PC-9 (cell line): ENCODE data around the gene CA5A. TPM values are rescaled to one million over a fixed set of nuclear protein-coding genes. Genes with fewer than 3 reads are reported as not detected.
"Not testable (repeated sequence)": the region's sequence is repeated elsewhere in the genome, so short reads cannot be mapped to it uniquely, and the experiment has no call there.

Experiments
- BruUV-seq: library from RNA; stranded (reverse); fragments of 400-500 nt; replicated peaks from 2 replicates; lab custom pipeline; 2021; lab: Mats Ljungman, UMichigan
- CTCF ChIA-PET: fragments of 300-600 bp; sonication (Branson Sonifier 250); formaldehyde crosslinking; loops from one replicate; lab custom pipeline; 2022; ENCODE audit warnings: antibody characterized with exemption; lab: Charles Lee
- POLR2A ChIA-PET: fragments of 300-600 bp; sonication (Branson Sonifier 250); formaldehyde crosslinking; loops from one replicate; lab custom pipeline; 2022; ENCODE audit warnings: antibody characterized with exemption; ENCODE audit not compliant: unreplicated experiment; lab: Charles Lee
- DNase-seq, 2 experiments: peaks; one replicate each; pipeline versions ENCODE4 v3.0.0 to v3.0.0-alpha.2; 2015 to 2022; ENCODE audit warnings: mixed read lengths in 1 of 2
- H2AFZ ChIP-seq: fragments of 200-600 bp; sonication (generic); 2 replicates; pipeline ENCODE4 v1.8.1; 2017; ENCODE audit warnings: antibody characterized with exemption
- H3F3A ChIP-seq: fragments of 200-600 bp; sonication (generic); 2 replicates; pipeline ENCODE4 v1.8.1; 2017; ENCODE audit warnings: antibody characterized with exemption, mild to moderate bottlenecking, low read depth; ENCODE audit not compliant: insufficient read depth
- H3K27ac ChIP-seq: fragments of 200-600 bp; sonication (generic); 2 replicates; pipeline ENCODE4 v1.6.1; 2016; ENCODE audit warnings: mixed run types
- H3K27me3 ChIP-seq: fragments of 200-600 bp; sonication (generic); 2 replicates; pipeline ENCODE4 v1.6.1; 2016; ENCODE audit warnings: low read depth, mixed run types; ENCODE audit not compliant: insufficient read depth
- H3K36me3 ChIP-seq: fragments of 200-600 bp; sonication (generic); 2 replicates; pipeline ENCODE4 v1.6.1; 2016; ENCODE audit warnings: low read depth, mixed run types
- H3K4me1 ChIP-seq: fragments of 200-600 bp; sonication (generic); replicated peaks from 2 replicates; pipeline ENCODE4 v1.6.1; 2016; ENCODE audit warnings: mixed run types; ENCODE audit not compliant: insufficient read depth
- H3K4me2 ChIP-seq: fragments of 200-600 bp; sonication (generic); 2 replicates; pipeline ENCODE4 v1.6.1; 2017; ENCODE audit warnings: mixed run types
- H3K4me3 ChIP-seq: fragments of 200-600 bp; sonication (generic); 2 replicates; pipeline ENCODE4 v1.6.1; 2016; ENCODE audit warnings: mixed run types
- H3K79me2 ChIP-seq: fragments of 200-600 bp; sonication (generic); 2 replicates; pipeline ENCODE4 v1.6.1; 2017; ENCODE audit warnings: low read depth, mixed run types
- H3K9me2 ChIP-seq: fragments of 200-600 bp; sonication (generic); 2 replicates; pipeline ENCODE4 v1.8.1; 2017; ENCODE audit warnings: mild to moderate bottlenecking; ENCODE audit not compliant: insufficient read depth
- H3K9me3 ChIP-seq: fragments of 200-600 bp; sonication (generic); 2 replicates; pipeline ENCODE4 v1.8.1; 2016; ENCODE audit warnings: low read depth; ENCODE audit not compliant: insufficient read depth
- H4K20me1 ChIP-seq: fragments of 200-600 bp; sonication (generic); 2 replicates; pipeline ENCODE4 v1.8.1; 2017; ENCODE audit not compliant: insufficient read depth
- CTCF ChIP-seq: fragments of 200-600 bp; sonication (generic); conservative IDR thresholded peaks from 2 replicates; pipeline ENCODE4 v1.6.1; 2017; ENCODE audit warnings: mixed run types, antibody characterized with exemption, mild to moderate bottlenecking, moderate library complexity
- EZH2 ChIP-seq: fragments of 200-600 bp; sonication (generic); IDR thresholded peaks from 2 replicates; pipeline ENCODE4 v1.8.0; 2017; ENCODE audit warnings: antibody characterized with exemption, low read depth
- intact Hi-C: fragments of 100-400 bp; cut with micrococcal nuclease; formaldehyde crosslinking; loops from one replicate; pipeline ENCODE4 v1.10.0; 2022; ENCODE audit not compliant: unreplicated experiment
- total RNA-seq: library from RNA; stranded (reverse); gene quantifications from 2 replicates; pipeline ENCODE4 v1.2.3, GENCODE V29; 2021

CA5A gene
- total RNA-seq, 1 experiment from 2014 or later: 0.26 TPM

- H3K36me3 ChIP-seq, POLR2A ChIA-PET, H3K4me2 ChIP-seq, DNase-seq, H3K27me3 ChIP-seq, H3F3A ChIP-seq, BruUV-seq, intact Hi-C loops, H3K79me2 ChIP-seq, H3K4me3 ChIP-seq, H2AFZ ChIP-seq, H3K9me2 ChIP-seq, H3K27ac ChIP-seq, H4K20me1 ChIP-seq, H3K9me3 ChIP-seq: not testable (repeated sequence)
- CTCF ChIA-PET: interaction anchor here (0.7 kb wide), 1 partner anchor 1276 kb away, joined by 3 read pairs; no protein-coding TSS in a partner anchor
- H3K4me1 ChIP-seq: peaks cover 16% of the 10 kb centered on the region
Measured at GRCh38 chr16:87887931-87888330, 48.4 kb downstream of the CA5A start.

GRCh38 chr16:87885371-87885967, 50.9 kb downstream of the CA5A start:
- peak overlapping the region; percentile 64 for H3K4me2 ChIP-seq

GRCh38 chr16:87882436-87883019, 53.8 kb downstream of the CA5A start:
- Histone ChIP-seq H3K9me3 (no peaks in the 10 kb centered on the region), H3K27ac (no peak overlapping the region), H2AFZ (no peak overlapping the region), H3K36me3 (no peaks in the 10 kb centered on the region), H3K79me2 (no peaks in the 10 kb centered on the region), H3F3A (no peaks in the 10 kb centered on the region), H4K20me1 (no peaks in the 10 kb centered on the region), H3K4me2 (no peak overlapping the region), H3K4me3 (no peak overlapping the region), H3K9me2 (no peaks in the 10 kb centered on the region), H3K4me1 (peaks cover 16% of the 10 kb centered on the region), H3K27me3 (no peaks in the 10 kb centered on the region)
- no peak for DNase-seq
- ChIA-PET POLR2A (no interaction called here), CTCF (no interaction called here)
- intact Hi-C loops: no loop called here
- BruUV-seq: no TSS peak
- TF ChIP-seq CTCF (no peak), EZH2 (no peak)

More at GRCh38 chr16:87885371-87885967, 50.9 kb downstream of the CA5A start:
- H3K4me3 ChIP-seq, H3K27me3 ChIP-seq, CTCF ChIA-PET, H4K20me1 ChIP-seq, H3F3A ChIP-seq, intact Hi-C loops, H3K9me3 ChIP-seq, H3K9me2 ChIP-seq, H2AFZ ChIP-seq, H3K79me2 ChIP-seq, BruUV-seq, H3K36me3 ChIP-seq: not testable (repeated sequence)
- Histone ChIP-seq H3K27ac (0 out of 2 replicates have a peak overlapping the region, but pooled peaks have one; percentile 45), H3K4me1 (peaks cover 16% of the 10 kb centered on the region)
- DNase-seq: peak; percentile 60 to 83
- POLR2A ChIA-PET: interaction anchor here (0.7 kb wide), 1 partner anchor 60 kb away, joined by 3 read pairs; no protein-coding TSS in a partner anchor

- Histone ChIP-seq H3K9me3 (no peaks in the 10 kb centered on the region), H3K27me3 (no peaks in the 10 kb centered on the region), H3K9me2 (no peaks in the 10 kb centered on the region), H3K4me3 (no peak overlapping the region), H3K36me3 (no peaks in the 10 kb centered on the region), H4K20me1 (no peaks in the 10 kb centered on the region), H2AFZ (no peak overlapping the region), H3K79me2 (no peaks in the 10 kb centered on the region), H3K27ac (no peak overlapping the region), H3F3A (no peaks in the 10 kb centered on the region), H3K4me1 (peaks cover 16% of the 10 kb centered on the region), H3K4me2 (no peak overlapping the region)
- no TSS peak for BruUV-seq
- no peak for DNase-seq
- ChIA-PET CTCF (no interaction called here), POLR2A (no interaction called here)
- TF ChIP-seq CTCF (no peak), EZH2 (no peak)
- intact Hi-C loops: no loop called here
Measured at GRCh38 chr16:87881324-87882200, 54.8 kb downstream of the CA5A start.
